ENCODE data around the gene TPGS1.

GRCh38 chr19:514166-514663 lies 6.9 kb downstream of the TPGS1 start:
- TF ChIP-seq, protein P1, sequence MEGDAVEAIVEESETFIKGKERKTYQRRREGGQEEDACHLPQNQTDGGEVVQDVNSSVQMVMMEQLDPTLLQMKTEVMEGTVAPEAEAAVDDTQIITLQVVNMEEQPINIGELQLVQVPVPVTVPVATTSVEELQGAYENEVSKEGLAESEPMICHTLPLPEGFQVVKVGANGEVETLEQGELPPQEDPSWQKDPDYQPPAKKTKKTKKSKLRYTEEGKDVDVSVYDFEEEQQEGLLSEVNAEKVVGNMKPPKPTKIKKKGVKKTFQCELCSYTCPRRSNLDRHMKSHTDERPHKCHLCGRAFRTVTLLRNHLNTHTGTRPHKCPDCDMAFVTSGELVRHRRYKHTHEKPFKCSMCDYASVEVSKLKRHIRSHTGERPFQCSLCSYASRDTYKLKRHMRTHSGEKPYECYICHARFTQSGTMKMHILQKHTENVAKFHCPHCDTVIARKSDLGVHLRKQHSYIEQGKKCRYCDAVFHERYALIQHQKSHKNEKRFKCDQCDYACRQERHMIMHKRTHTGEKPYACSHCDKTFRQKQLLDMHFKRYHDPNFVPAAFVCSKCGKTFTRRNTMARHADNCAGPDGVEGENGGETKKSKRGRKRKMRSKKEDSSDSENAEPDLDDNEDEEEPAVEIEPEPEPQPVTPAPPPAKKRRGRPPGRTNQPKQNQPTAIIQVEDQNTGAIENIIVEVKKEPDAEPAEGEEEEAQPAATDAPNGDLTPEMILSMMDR (IDR thresholded peaks at IDR 0.05; ENCODE audit: low read depth, low read length, poor library complexity, severe bottlenecking), result no peak
- no peak for TF ChIP-seq EZH2phosphoT487 (IDR thresholded peaks at IDR 0.05; ENCODE audit: borderline replicate concordance, low read length)
